Liver (tissue), 9 donors: ENCODE data around the gene ZNF488. TPM values are rescaled to one million over a fixed set of nuclear protein-coding genes. Genes with fewer than 3 reads are reported as not detected.

Experiments
- DNase-seq: peaks from one replicate; pipeline ENCODE4 v3.0.0-alpha.2; 2017; ENCODE audit warnings: low spot score
- H3K27ac ChIP-seq, 2 donors: one replicate each; pipeline ENCODE4 v1.7.0; 2013; ENCODE audit warnings: inconsistent platforms in 2 of 2, low read length in 2 of 2, control low read depth in 1 of 2, low read depth in 1 of 2, mild to moderate bottlenecking in 1 of 2
- H3K27me3 ChIP-seq, 4 donors: one replicate each; pipeline versions ENCODE4 v1.6.1 to v1.7.0; 2013; ENCODE audit warnings: low read length in 3 of 4, inconsistent platforms in 1 of 4, mild to moderate bottlenecking in 1 of 4, moderate library complexity in 1 of 4; ENCODE audit not compliant: control insufficient read depth in 4 of 4, insufficient read depth in 4 of 4
- H3K36me3 ChIP-seq, 4 donors: one replicate each; pipeline versions ENCODE4 v1.6.1 to v1.7.0; 2013; ENCODE audit warnings: low read length in 3 of 4, mild to moderate bottlenecking in 3 of 4, low read depth in 1 of 4, moderate library complexity in 1 of 4; ENCODE audit not compliant: control insufficient read depth in 4 of 4, insufficient read depth in 3 of 4
- H3K4me1 ChIP-seq, 4 donors: one replicate each; pipeline versions ENCODE4 v1.6.1 to v1.7.0; 2013; ENCODE audit warnings: low read length in 3 of 4, mild to moderate bottlenecking in 3 of 4, moderate library complexity in 1 of 4; ENCODE audit not compliant: control insufficient read depth in 4 of 4, insufficient read depth in 4 of 4
- H3K4me3 ChIP-seq, 3 donors: one replicate each; pipeline versions ENCODE4 v1.6.1 to v1.7.0; 2013; ENCODE audit warnings: low read length in 3 of 3, control low read depth in 1 of 3, low read depth in 1 of 3, mild to moderate bottlenecking in 1 of 3
- H3K9ac ChIP-seq, 2 donors: one replicate each; pipeline ENCODE4 v1.7.0; 2013; ENCODE audit warnings: low read length in 2 of 2, mild to moderate bottlenecking in 2 of 2, moderate library complexity in 2 of 2, control low read depth in 1 of 2, low read depth in 1 of 2
- H3K9me3 ChIP-seq, 4 donors: one replicate each; pipeline versions ENCODE4 v1.6.1 to v1.7.0; 2013; ENCODE audit warnings: low read length in 3 of 4; ENCODE audit not compliant: control insufficient read depth in 4 of 4
- EGR1 ChIP-seq, 2 donors: IDR thresholded peaks; 2 replicates each; pipeline ENCODE4 v1.6.1; 2016 to 2018; ENCODE audit warnings: antibody characterized with exemption in 2 of 2, low read depth in 2 of 2
- FOXA1 ChIP-seq: IDR thresholded peaks from 2 replicates; pipeline ENCODE4 v1.6.1; 2016; ENCODE audit warnings: antibody characterized with exemption
- FOXA2 ChIP-seq: IDR thresholded peaks from 2 replicates; pipeline ENCODE4 v1.6.1; 2016; ENCODE audit warnings: antibody characterized with exemption
- GABPA ChIP-seq, 2 donors: IDR thresholded peaks in 1 of 2; conservative IDR thresholded peaks in 1 of 2; 2 replicates each; pipeline ENCODE4 v1.6.1; 2016; ENCODE audit warnings: antibody characterized with exemption in 2 of 2, mild to moderate bottlenecking in 1 of 2, moderate library complexity in 1 of 2
- HNF4G ChIP-seq: IDR thresholded peaks from 2 replicates; pipeline ENCODE4 v1.6.1; 2016; ENCODE audit warnings: antibody characterized with exemption
- JUND ChIP-seq, 2 donors: IDR thresholded peaks; 2 replicates each; pipeline ENCODE4 v1.6.1; 2016; ENCODE audit warnings: antibody characterized with exemption in 2 of 2
- RXRA ChIP-seq, 2 donors: IDR thresholded peaks; 2 replicates each; pipeline ENCODE4 v1.6.1; 2017 to 2018; ENCODE audit warnings: antibody characterized with exemption in 2 of 2, mild to moderate bottlenecking in 1 of 2
- TAF1 ChIP-seq: conservative IDR thresholded peaks from 2 replicates; pipeline ENCODE4 v1.6.1; 2016; ENCODE audit warnings: antibody characterized with exemption, mild to moderate bottlenecking
- YY1 ChIP-seq: IDR thresholded peaks from 2 replicates; pipeline ENCODE4 v1.6.1; 2016; ENCODE audit warnings: antibody characterized with exemption, mild to moderate bottlenecking
- WGBS: extraction: QIAGEN DNeasy Blood & Tissue Kit; methylation state at CpG from one replicate; pipeline ENCODE4 v1.1.7; 2013; 5-methylcytosine and 5-hydroxymethylcytosine counted together
- polyA plus RNA-seq, 2 donors: library from polyadenylated mRNA; stranded (reverse) in 1 of 2; unstranded in 1 of 2; fragments of 200-250 nt in 1 of 2; fragments of >200 nt in 1 of 2; fragmentation: Nextera tagmentation in 1 of 2; extraction: Ambion mirVana in 1 of 2; gene quantifications; one replicate each; pipeline versions ENCODE4 v1.2.1 to v1.2.3, GENCODE V29; 2013 to 2015
- total RNA-seq, 2 donors: library from RNA; depleted of rRNA; stranded (reverse); fragments of >200 nt; gene quantifications; one replicate each; pipeline ENCODE4 v1.2.3, GENCODE V29; 2014
- TF ChIP-seq, protein P1 (sequence below): IDR thresholded peaks from 2 replicates; pipeline ENCODE4 v1.6.1; 2016; ENCODE audit warnings: antibody characterized with exemption
- TF ChIP-seq, protein P2 (sequence below): IDR thresholded peaks from 2 replicates; pipeline ENCODE4 v1.6.1; 2016; ENCODE audit warnings: antibody characterized with exemption
- TF ChIP-seq, protein P3 (sequence below): fragments of 150-350 bp; IDR thresholded peaks from 2 replicates; pipeline ENCODE4 v1.5.1; 2017; ENCODE audit warnings: improper control_type of control experiment, low read depth, low read length; ENCODE audit not compliant: missing input control
- TF ChIP-seq, protein P4 (sequence below): IDR thresholded peaks from 2 replicates; pipeline ENCODE4 v1.6.1; 2016; ENCODE audit warnings: antibody characterized with exemption
- TF ChIP-seq, protein P5 (sequence below): IDR thresholded peaks from 2 replicates; pipeline ENCODE4 v1.6.1; 2016; ENCODE audit warnings: antibody characterized with exemption, mild to moderate bottlenecking
- donor health status: healthy.
- donor health status: healthy.
- donor health status: healthy.
- donor health status: healthy.
- donor health status: healthy.

The ZNF488 gene
- total and polyA plus RNA-seq, 4 donors = 0.02 to 0.09 TPM; not detected in 2

DNA sequence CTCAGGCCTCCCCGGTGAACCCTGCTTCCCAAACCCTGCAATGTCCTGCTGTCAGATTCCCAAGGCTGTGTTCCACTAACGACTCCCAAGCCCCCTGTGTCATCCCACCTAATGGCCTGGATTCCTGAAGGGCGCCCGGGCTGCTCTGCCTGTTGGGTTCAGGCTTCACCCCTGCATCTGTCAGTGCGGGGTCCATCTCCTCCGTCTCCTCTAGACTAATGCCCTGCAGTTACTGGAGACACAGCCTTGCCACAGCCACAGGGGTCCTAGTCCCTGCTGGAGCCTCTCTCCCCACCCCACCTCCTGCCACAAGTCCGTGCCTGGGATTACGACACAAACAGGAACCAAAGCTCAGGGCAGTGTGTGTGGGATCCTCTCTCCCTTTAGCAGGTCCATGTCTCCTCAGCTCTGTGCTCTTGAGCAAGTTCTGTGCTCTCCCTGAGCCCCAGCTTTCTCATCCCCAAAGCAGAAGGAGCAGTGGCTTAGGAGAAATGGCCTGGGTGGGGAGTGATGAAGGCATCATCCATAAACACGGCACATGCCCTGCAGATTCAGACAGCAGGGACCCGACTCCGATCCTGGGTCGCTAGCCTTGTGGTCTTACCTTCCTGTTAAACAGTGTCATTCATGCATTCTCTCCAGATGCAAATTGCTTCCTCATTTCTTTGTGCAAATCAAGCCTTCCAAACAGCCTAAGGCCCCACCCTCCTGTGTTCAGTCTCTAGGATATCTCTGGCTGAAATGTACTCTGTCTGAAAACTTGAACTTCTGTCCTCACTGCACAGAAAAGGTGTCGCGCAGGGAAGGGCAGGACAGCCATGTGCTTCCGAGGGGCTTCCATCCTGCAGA is 44.1 kb downstream of the ZNF488 start (continued):
- no peak for TF ChIP-seq YY1

DNA sequence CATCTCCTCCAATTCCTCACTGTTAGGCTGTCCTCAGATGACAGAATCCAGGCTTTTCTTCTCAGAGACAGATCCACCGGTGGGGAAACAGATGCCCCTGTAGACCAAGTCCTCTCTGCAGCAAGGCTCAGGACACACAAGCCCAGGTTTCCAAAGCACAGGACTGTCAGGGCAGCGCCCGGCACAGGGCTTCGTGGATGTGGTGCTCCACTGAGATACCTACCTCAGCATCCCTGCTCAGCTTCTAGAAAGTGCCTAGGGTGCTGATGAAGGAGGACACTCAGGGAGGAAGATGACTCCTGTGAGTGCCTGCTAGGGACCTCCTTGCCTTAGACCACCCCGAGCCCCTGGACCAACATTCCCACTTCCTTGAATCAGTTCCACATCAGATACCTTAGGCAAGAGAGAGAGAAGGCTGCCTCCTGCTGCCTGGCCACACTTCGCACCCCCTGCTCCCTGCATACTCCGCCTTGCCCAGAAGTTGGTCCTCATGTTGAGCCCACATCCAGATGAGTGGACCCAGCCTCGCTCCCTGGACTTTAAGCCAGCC is 44.8 kb downstream of the ZNF488 start:
- Histone ChIP-seq H3K9ac (no peak overlapping the region), H3K4me3 (no peak overlapping the region), H3K27me3 (no peaks in the 10 kb centered on the region), H3K27ac (no peak overlapping the region), H3K9me3 (no peaks in the 10 kb centered on the region), H3K4me1 (no peaks in the 10 kb centered on the region), H3K36me3 (no peaks in the 10 kb centered on the region)
- TF ChIP-seq YY1 (no peak), RXRA (IDR thresholded peaks at IDR 0.05) (no peak), FOXA1 (no peak), JUND (IDR thresholded peaks at IDR 0.05) (no peak), EGR1 (IDR thresholded peaks at IDR 0.05; ENCODE audit: low read depth in 2 of 2) (no peak), FOXA2 (no peak), GABPA (IDR thresholded peaks at IDR 0.05 in 1 of 2, conservative IDR thresholded peaks at IDR 0.05 in 1 of 2) (no peak), TAF1 (no peak), HNF4G (no peak)
- TF ChIP-seq, protein P1, sequence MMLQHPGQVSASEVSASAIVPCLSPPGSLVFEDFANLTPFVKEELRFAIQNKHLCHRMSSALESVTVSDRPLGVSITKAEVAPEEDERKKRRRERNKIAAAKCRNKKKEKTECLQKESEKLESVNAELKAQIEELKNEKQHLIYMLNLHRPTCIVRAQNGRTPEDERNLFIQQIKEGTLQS = no peak
- TF ChIP-seq, protein P2, sequence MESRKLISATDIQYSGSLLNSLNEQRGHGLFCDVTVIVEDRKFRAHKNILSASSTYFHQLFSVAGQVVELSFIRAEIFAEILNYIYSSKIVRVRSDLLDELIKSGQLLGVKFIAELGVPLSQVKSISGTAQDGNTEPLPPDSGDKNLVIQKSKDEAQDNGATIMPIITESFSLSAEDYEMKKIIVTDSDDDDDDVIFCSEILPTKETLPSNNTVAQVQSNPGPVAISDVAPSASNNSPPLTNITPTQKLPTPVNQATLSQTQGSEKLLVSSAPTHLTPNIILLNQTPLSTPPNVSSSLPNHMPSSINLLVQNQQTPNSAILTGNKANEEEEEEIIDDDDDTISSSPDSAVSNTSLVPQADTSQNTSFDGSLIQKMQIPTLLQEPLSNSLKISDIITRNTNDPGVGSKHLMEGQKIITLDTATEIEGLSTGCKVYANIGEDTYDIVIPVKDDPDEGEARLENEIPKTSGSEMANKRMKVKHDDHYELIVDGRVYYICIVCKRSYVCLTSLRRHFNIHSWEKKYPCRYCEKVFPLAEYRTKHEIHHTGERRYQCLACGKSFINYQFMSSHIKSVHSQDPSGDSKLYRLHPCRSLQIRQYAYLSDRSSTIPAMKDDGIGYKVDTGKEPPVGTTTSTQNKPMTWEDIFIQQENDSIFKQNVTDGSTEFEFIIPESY = no peak
- TF ChIP-seq, protein P3, sequence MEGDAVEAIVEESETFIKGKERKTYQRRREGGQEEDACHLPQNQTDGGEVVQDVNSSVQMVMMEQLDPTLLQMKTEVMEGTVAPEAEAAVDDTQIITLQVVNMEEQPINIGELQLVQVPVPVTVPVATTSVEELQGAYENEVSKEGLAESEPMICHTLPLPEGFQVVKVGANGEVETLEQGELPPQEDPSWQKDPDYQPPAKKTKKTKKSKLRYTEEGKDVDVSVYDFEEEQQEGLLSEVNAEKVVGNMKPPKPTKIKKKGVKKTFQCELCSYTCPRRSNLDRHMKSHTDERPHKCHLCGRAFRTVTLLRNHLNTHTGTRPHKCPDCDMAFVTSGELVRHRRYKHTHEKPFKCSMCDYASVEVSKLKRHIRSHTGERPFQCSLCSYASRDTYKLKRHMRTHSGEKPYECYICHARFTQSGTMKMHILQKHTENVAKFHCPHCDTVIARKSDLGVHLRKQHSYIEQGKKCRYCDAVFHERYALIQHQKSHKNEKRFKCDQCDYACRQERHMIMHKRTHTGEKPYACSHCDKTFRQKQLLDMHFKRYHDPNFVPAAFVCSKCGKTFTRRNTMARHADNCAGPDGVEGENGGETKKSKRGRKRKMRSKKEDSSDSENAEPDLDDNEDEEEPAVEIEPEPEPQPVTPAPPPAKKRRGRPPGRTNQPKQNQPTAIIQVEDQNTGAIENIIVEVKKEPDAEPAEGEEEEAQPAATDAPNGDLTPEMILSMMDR = no peak
- TF ChIP-seq, protein P4, sequence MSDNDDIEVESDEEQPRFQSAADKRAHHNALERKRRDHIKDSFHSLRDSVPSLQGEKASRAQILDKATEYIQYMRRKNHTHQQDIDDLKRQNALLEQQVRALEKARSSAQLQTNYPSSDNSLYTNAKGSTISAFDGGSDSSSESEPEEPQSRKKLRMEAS = no peak
- TF ChIP-seq, protein P5, sequence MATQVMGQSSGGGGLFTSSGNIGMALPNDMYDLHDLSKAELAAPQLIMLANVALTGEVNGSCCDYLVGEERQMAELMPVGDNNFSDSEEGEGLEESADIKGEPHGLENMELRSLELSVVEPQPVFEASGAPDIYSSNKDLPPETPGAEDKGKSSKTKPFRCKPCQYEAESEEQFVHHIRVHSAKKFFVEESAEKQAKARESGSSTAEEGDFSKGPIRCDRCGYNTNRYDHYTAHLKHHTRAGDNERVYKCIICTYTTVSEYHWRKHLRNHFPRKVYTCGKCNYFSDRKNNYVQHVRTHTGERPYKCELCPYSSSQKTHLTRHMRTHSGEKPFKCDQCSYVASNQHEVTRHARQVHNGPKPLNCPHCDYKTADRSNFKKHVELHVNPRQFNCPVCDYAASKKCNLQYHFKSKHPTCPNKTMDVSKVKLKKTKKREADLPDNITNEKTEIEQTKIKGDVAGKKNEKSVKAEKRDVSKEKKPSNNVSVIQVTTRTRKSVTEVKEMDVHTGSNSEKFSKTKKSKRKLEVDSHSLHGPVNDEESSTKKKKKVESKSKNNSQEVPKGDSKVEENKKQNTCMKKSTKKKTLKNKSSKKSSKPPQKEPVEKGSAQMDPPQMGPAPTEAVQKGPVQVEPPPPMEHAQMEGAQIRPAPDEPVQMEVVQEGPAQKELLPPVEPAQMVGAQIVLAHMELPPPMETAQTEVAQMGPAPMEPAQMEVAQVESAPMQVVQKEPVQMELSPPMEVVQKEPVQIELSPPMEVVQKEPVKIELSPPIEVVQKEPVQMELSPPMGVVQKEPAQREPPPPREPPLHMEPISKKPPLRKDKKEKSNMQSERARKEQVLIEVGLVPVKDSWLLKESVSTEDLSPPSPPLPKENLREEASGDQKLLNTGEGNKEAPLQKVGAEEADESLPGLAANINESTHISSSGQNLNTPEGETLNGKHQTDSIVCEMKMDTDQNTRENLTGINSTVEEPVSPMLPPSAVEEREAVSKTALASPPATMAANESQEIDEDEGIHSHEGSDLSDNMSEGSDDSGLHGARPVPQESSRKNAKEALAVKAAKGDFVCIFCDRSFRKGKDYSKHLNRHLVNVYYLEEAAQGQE = no peak
- 86% methylated on average over 8 of the region's 8 CpGs for WGBS
- DNase-seq = no peak
